ENCODE results near the gene C2orf68.
"Not testable (repeated sequence)": the region's sequence is repeated elsewhere in the genome, so short reads cannot be mapped to it uniquely, and the experiment has no call there.

C2orf68 gene

DNA sequence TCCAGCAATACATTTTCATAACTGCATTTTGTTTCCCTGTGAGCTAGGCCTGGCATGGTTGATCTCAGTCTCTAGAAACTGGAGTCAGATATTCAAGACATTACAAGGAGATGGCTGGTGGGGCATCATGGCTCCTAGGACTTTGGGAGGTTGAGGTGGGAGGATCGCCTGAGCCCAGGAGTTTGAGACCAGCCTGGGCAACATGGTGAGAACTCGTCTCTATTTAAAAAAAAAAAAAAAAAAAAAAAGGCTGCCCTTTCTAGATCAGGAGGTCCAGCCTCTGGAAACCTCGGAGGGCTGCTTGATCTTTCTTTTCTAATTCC is 34.8 kb downstream of the C2orf68 start:
- TF ChIP-seq, protein P1, sequence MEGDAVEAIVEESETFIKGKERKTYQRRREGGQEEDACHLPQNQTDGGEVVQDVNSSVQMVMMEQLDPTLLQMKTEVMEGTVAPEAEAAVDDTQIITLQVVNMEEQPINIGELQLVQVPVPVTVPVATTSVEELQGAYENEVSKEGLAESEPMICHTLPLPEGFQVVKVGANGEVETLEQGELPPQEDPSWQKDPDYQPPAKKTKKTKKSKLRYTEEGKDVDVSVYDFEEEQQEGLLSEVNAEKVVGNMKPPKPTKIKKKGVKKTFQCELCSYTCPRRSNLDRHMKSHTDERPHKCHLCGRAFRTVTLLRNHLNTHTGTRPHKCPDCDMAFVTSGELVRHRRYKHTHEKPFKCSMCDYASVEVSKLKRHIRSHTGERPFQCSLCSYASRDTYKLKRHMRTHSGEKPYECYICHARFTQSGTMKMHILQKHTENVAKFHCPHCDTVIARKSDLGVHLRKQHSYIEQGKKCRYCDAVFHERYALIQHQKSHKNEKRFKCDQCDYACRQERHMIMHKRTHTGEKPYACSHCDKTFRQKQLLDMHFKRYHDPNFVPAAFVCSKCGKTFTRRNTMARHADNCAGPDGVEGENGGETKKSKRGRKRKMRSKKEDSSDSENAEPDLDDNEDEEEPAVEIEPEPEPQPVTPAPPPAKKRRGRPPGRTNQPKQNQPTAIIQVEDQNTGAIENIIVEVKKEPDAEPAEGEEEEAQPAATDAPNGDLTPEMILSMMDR (IDR thresholded peaks at IDR 0.05; ENCODE audit: low read depth, low read length), result no peak
- DNase-seq (ENCODE audit: low read depth in 2 of 2), result no peak
- no peak overlapping the region for H3K4me3 ChIP-seq (replicated peaks in 1 of 2; ENCODE audit: low read depth in 2 of 2, low read length in 2 of 2)

DNA sequence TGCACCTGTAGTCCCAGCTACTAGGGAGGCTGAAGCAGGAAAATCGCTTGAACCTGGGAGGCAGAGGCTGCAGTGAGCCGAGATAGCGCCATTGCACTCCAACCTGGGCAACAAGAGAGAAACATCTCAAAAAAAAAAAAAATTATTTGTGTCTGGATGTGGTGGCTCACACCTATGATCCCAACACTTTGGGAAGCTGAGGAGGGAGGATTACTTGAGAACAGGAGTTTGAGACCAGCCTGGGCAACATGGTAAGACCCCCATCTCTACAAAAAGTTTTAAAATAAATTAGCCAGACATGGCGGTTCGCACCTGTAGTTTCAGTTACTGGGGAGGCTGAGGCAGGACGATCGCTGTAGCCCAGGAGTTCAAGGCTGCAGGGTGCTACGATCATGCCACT is 36.1 kb downstream of the C2orf68 start:
- DNase-seq (ENCODE audit: low read depth in 2 of 2), result no peak
- TF ChIP-seq, protein P1 (IDR thresholded peaks at IDR 0.05; ENCODE audit: low read depth, low read length), result no peak
- no peak overlapping the region for H3K4me3 ChIP-seq (replicated peaks in 1 of 2; ENCODE audit: low read depth in 2 of 2, low read length in 2 of 2)

DNA sequence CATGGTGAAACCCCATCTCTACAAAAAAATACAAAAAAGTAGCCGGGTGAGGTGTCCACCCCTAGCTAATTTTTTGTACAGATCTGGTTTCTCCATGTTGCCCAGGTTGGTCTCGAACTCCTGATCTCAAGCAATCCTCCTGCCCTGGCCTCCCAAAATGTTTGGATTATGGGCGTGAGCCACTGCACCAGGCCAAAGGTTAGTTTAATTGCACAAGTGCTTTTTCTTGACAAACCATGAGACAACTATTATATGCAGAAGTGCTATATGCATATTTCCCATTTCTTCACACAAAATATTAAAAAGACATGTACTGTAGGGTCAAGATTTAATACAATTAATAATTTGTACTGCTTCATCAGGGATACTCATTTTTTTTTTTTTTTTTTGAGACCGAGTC is 45.6 kb downstream of the C2orf68 start:
- H3K4me3 ChIP-seq (replicated peaks in 1 of 2; ENCODE audit: low read depth in 2 of 2, low read length in 2 of 2), result no peak overlapping the region
- TF ChIP-seq, protein P1 (IDR thresholded peaks at IDR 0.05; ENCODE audit: low read depth, low read length), result no peak
- DNase-seq (ENCODE audit: low read depth in 2 of 2), result no peak

DNA sequence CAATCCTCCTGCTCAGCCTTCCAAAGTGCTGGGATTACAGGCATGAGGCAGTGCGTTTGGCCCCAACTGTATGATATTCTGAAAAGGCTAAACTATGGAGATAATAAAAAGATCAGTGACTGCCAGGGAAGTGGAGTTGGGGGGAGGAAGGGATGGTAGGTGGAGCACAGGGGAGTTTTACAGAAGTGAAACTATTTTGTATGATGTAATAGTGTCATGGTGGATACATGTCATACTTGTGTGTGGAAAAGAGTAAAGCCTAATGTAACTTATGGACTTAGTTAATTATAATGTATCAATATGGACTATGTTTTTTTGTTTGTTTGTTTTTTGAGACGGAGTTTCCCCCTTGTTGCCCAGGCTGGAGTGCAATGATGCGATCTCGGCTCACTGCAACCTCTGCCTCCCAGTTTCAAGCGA is 47.7 kb downstream of the C2orf68 start:
- TF ChIP-seq, protein P1 (IDR thresholded peaks at IDR 0.05; ENCODE audit: low read depth, low read length), result no peak
- no peak for DNase-seq (ENCODE audit: low read depth in 2 of 2)
- no peak overlapping the region for H3K4me3 ChIP-seq (replicated peaks in 1 of 2; ENCODE audit: low read depth in 2 of 2, low read length in 2 of 2)

DNA sequence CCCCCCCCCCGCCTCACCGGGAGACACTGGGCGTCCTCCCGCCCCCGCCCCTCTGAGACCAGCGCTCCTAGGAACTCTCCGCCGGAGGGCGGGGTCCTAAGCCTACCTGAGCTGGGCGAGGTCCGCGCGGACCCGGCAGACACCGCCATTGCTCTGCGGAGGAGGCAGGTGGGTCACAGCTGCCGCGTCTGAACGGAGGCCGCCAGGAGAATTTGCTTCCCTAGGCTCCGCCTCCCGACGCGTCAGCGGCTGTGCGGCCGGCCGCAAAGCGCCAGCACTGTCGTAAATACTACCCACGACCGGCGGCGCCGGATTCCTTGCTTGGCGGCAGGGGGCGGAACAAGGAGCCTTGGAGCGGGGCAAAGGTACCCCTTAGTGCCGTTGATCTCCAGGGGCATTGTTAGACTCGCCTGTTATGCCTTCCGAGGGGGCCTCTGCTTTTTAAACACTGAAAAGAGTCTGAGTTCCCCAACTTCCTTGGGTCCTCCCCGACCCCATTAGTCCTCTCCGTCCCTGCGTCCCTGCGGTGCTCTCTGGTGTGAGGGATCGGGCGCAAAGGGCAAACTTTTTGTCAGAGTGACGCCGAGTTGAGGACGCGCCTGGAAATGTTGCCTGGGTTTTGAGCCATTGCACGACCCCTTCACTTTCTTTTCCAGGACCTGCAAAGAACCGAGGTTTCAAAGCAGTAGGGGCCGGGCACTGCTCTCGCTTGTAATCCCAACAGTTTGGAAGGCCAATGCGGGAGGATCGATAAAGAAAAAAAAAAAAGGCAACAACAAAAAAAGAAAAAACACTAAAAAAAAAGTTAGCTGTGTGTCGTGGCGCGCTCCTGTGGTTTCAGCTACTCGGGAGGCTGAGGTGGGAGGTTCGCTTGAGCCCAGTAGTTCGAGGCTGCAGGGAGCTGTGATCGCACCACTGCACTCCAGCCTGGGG is 50.3 kb downstream of the C2orf68 start, which contains the start of gene GGCX:
Gene GGCX, minus strand, starts transcription at position 214 of the 933 bp plus-strand sequence. Its CDS starts 65 bp downstream, at position 149.
- H3K4me3 ChIP-seq (replicated peaks in 1 of 2; ENCODE audit: low read depth in 2 of 2, low read length in 2 of 2), result peak within 1 kb of the TSS; percentile 79 to 82
- peak; percentile 94 to 95 for DNase-seq (ENCODE audit: low read depth in 2 of 2)
- TF ChIP-seq, protein P1 (IDR thresholded peaks at IDR 0.05; ENCODE audit: low read depth, low read length), result no peak

DNA sequence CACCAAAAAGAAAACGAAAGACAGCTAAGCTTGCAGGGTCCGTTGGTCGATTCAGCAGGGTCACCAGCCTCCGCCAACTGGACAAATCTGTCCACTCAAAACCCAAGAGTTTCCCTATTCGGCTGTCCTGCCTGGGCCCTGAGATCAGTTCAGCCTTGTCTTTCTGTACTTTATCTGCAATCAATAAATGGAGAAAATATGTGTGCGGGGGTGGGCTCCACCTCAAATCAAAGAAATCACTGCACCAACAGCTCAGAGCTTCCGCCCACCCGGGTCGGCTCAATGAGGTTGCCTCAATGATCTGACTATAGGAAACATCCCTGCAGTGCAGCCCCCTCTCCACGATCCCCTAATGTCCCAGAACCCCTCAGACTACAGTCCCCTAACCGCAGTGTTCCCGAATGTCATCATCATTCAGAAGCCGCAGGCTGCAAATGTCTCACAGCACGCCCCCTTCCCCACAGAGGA is 51.0 kb downstream of the C2orf68 start:
- TF ChIP-seq, protein P1 (IDR thresholded peaks at IDR 0.05; ENCODE audit: low read depth, low read length), result no peak
- peak overlapping the region; percentile 79 to 82 for H3K4me3 ChIP-seq (replicated peaks in 1 of 2; ENCODE audit: low read depth in 2 of 2, low read length in 2 of 2)
- no peak for DNase-seq (ENCODE audit: low read depth in 2 of 2)

DNA sequence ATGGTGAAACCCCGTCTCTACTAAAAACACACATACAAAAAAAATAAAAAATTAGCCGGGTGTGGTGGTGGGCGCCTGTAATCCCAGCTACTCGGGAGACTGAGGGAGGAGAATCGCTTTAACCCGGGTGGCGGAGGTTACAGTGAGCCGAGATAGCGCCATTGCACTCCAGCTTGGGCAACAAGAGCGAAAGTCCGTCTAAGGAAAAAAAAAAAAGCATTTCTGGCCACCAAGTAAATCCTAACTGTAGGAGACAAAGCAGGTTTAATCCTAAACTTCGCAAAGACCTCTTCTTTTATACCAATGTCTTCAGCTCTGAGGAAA is 51.5 kb downstream of the C2orf68 start:
- H3K4me3 ChIP-seq (replicated peaks in 1 of 2; ENCODE audit: low read depth in 2 of 2, low read length in 2 of 2), result peak overlapping the region; percentile 79 to 82
- not testable (repeated sequence) for DNase-seq (ENCODE audit: low read depth in 2 of 2)
